ENCODE measurements around the gene SLC66A2.

The SLC66A2 gene

DNA sequence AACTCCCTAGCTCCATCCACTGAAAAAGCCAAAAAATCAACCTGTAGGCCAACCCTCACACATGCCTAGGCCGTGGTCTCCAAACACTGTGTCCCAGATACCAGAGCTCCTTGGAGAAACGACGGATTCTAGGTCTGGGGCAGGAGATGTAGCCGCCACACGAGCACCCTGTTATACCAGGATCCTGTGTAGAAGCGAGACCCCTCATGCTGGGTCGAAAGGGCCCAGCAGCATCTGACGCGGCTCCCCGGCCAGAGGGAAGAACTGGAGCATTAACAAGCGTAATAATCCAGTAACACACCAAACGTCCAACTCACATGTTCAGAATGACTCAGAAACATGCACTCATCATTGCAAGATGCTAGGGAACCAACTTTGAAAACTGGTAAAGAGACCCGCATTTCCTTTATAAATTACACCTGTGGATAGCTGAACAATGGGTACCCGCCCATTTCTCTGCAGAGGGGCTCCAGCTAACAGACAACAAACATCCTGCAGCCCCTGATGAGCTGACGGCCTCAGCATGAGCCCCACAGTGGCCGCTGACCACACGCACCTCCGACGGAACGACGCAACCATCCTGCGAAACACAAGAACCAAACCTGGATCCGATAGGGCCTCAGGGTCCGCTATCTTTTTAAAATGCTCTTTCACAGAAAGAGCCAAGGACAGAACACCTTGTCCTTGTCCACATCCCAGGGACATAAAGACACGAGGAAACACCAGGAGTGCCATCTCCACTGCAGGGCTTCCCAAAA is 14.2 kb downstream of the SLC66A2 start:
- DNase-seq (ENCODE audit: low read depth in 2 of 2), result no peak

DNA sequence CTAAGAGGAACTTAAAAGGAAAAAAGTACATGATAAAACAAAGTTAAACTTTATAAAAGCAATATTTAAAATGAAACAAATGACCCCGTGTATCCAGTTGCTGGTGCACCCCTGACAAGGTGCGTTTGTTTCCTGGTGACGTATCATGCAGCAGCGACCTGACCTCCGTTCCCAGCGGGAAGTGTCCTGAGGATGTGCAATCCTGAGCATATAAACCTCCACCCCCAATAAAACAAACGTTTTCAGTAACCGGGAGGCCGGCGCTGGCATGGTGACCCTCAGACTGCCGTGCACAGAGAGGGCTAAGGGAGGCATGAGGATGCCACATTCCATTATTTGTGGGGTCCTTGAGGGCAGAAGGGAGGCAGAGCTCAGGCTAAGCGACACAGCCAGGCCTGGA is 14.8 kb downstream of the SLC66A2 start:
- DNase-seq (ENCODE audit: low read depth in 2 of 2), result no peak

DNA sequence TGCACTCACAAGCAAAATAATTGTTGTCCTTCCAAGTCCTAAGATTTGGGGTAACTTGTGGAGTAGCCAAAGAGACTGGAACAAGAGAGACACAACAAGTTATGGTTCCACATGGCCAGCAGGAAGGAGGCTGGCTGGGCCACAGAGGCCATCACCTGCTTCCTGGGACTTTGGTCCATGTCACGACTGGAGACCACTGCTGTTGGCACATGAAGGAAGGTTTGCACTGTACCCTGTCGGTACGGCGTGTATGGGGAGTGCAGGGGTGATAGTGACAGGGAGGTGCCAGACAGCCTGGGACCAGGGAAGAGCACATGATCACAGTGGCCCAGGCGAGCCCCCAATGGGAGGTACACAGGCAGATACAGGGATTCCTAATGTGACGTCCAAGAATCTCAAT is 15.5 kb downstream of the SLC66A2 start:
- DNase-seq (ENCODE audit: low read depth in 2 of 2), result no peak

DNA sequence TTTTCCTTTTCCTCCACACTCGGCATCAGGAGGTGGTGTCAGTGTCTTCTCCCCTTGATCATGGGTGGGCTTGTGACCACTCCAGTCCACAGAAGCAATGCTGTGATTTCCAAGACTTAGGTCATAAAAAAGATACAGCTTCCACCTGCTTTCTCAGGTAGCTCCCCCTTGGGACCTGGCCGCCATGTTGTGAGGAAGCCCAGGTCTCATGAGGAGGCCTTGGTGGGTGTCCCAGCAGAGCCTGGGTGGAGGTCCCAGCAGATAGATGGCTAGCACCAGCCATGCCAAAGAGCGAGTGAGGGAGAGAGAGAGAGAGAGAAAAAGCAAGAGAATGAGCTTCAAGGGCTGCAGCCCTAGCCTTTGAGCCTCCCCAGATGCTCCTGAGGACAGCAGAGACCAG is 16.0 kb downstream of the SLC66A2 start:
- DNase-seq (ENCODE audit: low read depth in 2 of 2), result no peak

DNA sequence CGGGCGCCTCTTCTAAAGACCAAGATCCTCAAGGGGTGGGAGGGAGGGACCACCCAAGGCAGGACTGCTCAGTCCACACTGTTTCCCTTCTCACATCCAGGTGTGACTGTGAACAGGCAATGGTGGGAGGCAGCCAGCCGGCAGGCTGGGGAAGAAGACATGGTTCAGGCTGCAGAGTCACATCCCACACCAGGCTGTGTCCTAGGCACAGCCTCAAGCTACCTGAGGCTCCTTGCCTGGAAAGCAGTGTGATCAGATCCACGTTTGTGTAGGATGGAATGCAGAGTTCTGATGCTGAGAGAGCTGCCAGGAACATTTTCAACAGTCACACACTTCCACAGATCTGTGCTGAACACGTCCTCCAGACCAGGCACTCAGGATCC is 16.4 kb downstream of the SLC66A2 start:
- DNase-seq (ENCODE audit: low read depth in 2 of 2), result no peak

DNA sequence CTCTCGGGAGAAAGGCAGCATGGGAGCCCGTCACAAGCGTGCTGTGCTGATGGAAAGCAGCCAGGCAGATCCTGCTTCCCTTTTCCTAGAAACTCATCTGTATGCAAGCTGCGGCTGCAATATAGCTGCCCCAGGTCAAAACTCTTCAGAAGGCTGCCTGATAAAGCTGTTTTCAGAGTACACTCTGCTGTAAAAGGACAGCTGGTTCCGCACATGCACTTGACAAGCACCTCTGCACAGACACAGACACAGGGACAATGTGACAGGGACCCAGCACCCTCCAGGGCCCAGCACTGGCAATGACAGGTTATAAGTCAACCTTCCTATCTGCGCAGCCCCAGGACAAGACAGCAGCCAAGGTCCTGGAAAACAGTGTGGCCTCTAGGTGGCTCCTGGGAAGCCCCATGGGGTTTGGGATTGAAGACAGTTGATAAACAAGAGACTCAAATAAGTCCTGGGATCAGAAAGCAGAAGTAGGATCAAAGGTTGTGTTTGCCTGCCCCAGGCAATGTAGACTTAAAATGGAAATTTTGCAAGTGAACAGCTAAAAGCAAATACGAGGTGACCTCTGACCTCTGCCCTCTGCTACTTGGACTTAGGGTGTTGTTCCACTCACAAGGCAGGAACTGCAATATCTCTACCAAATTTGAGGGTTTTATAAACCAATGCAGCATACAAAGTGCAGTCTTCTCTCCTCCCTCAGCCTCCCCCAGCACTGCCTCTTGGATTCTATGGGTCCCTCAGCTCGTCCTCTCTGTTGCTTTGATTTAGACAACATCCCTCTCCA is 16.9 kb downstream of the SLC66A2 start:
- no peak for DNase-seq (ENCODE audit: low read depth in 2 of 2)

DNA sequence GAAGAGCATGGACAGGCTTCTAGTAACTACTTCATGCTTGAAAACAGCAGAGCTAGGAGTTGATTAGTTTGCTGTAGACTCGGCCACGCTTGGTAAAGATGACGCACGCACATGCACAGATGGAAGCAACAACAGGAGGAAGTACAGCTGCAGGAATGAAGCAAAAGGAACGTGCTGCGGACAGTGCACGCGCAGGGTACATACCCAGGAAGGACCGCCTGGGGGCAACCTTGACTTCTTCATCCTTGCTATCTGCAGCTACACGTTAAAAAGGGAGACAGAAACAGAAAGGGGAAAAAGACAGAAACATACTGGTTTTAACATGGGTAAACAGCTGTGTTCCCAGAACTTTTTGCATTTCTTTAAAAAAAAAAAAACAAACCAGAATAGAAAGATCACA is 17.7 kb downstream of the SLC66A2 start:
- DNase-seq (ENCODE audit: low read depth in 2 of 2), result peak; percentile 43 to 45

DNA sequence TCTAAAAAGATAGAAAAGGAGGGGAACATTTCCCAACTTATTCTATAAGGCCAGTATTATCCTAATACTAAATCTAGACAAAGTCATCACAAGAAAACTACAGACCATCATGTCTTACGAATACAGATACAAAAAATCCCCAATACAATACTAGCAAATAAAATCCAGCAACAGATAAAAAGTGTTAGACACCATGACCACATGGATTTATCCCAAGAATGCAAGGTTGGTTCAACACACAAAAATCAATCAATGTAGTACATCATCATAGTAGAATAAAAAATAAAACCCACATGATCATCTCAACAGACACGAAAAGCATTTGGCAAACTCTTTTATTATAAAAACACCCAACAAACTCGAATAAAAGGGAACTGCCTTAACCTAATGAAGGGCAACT is 18.5 kb downstream of the SLC66A2 start:
- no peak for DNase-seq (ENCODE audit: low read depth in 2 of 2)

DNA sequence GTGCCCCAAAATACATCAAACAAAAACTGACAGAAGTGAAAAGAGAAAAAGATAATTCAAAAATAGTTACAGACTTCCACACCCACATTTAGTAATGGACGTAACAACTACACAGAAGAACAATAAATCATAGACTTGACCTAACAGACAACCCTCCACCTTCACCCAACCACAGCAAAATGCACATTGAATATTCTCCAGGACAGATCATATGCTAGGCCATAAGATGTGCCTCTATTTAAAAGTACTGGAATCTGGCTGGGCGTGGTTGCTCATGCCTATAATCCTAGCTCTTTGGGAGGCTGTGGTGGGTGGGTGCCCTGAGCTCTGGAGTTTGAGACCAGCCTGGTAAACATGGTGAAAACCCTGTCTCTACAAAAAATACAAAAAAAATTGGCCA is 20.0 kb downstream of the SLC66A2 start:
- DNase-seq (ENCODE audit: low read depth in 2 of 2), result no peak

DNA sequence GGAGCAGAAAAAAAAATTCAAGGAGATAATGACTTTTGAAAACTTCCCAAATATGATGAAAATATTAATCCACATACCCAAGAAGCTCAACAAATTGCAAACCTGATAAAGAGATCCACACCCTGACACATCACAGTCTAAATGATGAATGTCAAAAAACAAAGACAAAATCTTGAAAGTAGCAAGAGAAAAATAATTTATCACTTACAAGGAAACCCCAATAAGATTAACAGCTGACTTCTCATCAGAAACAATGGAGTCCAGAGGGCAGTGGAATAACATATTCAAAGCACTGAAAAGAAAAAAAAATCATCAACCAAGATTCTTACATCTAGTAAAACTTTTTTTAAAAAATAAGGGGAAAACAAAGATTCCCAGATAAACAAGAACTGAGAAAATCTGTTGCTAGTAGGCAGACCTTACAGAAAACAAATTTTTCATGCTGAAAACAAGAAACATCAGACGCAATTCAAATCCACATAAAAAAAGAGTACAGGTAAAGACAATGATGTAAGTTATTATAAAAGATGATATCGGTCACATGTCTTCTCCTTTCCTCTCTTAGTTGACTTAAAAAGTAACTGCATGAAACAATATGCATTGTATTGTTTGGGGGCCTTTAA is 21.3 kb downstream of the SLC66A2 start:
- DNase-seq (ENCODE audit: low read depth in 2 of 2), result no peak

DNA sequence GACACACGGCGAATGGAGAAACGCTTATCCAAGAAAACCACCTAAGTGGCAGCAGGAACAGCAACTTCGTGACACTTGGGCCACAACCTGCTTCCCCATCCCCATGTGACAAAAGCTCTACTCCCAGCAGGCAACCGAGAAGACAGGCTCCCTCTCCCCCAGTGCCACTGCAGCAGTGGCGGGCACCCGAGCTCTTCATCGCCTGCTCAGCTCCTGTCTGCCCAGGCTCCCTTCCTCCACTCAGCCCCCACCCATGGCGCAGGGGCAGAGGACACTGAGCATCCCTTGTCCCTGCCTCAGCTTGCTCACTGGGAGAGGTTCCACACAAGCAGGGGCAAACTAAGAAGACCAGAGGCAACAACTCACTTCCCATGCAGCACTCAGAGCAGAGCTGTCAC is 22.9 kb downstream of the SLC66A2 start:
- no peak for DNase-seq (ENCODE audit: low read depth in 2 of 2)

DNA sequence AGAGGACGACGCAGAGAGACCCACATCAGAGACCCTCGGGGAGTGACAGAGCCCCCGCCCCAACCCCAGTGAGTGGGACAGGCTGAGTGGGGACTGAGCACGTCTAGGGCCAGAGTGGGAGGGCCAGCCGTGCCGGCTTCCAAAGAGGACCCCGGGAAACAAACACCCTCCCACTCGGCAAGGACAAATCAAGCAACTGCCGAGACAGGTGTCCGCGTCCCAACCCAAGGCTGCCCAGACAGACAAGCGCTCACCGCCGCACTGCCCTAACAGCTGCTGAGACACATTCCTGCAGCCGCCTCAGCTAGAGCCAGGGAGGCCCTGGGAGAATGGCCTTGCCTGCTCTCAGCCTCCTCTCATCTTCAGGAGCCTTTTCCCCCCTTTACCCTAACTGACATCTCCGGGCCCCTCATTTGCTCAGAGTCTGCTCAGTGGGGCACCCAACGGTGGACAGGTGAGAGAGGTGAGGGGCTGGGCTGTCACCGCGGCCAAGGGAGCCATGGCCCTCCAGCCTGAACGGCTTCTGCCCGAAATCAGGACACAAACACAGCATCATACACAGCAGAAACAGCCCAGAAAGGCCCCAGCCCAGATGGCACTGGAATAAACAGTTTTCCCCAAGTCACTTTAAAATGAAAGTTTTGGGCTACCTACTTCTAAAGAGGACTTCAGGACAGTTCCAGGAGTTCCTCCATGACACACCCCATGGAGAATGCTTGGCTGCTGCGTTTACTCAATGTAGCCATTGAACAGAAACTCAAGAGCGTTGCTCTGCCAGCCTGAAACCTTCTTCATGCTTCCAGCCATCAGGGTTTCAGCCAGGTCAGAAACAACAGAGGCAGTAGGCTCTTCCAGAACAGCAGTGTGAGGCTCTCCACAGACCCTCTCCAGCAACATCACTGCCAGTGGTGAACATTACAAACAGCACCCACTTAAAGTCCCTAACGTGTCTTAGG is 23.6 kb downstream of the SLC66A2 start:
- no peak for DNase-seq (ENCODE audit: low read depth in 2 of 2)

DNA sequence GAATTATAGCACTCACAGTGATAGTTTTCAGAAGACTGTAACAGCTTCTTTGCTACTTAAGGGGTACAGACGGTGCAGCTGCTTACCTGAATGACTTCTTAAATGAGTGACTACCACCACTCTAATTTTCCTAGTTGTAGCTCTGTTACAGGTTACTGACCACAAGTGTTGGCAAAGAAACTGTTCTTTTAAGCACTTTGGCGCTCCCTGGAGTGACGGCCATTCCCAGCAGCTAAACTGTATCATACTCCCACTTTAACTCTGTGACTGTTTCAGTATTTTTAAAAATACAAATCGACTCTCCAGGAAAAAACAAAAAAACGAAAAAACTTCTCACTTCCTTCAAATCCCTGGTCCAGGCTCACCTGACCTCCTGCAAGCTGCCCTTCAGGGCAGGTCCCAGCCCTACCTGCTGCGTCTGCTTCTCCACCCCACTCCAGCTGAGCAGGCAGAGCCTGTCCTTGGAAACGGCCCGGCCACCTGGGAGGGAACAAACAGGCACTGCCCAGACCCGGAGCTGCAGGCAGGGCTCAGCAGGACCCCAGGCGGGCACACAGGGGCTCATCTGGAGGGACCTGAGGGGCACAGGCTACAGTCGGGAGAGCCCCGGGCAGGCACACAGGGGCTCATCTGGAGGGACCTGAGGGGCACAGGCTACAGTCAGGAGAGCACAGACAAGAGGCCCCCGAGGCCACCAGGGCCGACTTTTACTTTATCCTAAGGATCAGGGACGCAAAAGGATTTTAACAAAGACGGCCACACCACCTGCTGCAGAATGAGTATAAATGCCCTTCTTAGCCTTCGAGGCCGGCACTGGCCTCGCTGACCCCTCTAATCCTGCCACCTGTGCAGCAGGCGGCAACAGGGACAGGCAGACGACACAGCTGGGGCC is 24.5 kb downstream of the SLC66A2 start:
- no peak for DNase-seq (ENCODE audit: low read depth in 2 of 2)

DNA sequence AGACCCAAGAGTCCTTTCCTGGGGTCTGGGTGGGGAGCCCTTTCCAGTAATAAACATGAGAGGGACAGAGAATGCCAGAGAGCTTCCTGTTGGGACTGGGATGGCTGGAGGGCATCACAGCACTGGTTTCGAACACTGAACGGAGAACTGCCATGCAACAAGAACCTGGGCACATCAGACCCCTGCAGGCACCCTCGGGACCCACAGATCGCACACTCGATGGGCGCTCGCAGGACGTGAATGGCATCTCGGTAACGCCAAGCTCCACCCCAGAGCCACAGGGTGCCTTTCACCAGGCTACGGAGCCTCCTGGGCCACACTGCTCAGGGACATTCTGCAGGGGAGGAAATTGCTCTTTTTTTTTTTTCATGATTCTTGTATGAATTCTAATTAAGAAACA is 25.1 kb downstream of the SLC66A2 start:
- DNase-seq (ENCODE audit: low read depth in 2 of 2), result no peak

DNA sequence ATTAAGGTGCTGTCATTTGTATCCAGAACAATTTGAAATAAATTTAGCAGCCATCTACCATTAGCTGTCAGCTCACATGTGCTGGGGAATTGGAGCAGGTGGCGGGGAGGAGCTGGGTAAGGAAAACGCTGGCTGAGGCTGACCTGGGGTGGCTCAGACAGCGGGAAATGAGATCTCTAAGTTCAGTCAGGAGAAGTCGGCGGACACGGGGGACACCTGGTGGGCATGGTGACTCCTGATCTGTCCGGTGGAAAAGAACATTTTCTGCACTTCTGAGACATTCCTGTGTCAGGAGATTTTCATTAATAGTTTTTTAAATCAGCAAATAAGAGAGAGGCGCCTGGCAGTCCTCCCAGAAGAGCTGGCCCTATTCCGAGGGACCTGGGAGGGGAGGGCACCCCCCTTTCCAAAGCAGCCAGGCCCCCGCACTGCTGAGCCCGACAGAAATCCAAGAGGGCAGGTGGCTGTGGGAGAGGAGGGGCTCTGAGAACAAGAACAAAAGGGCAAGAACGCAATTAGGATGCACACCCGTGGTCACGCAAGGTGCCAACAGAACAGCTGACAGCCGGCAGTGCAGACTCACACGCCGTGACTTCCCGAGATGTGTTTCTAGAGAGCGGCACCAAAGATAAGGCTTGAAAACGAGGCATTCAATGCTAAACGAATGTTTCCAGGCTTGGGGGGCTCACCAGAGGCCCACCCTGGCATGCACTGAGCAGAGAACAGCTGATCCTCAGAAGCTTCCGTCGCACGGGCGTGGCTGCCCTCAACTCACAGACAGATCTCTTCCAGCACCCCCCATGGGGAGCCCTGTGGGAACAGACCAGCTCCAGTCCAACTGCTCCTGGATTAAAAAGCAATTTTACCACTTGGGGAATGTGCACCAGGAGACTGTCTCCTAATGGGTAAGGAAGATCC is 26.4 kb downstream of the SLC66A2 start:
- DNase-seq (ENCODE audit: low read depth in 2 of 2), result no peak

DNA sequence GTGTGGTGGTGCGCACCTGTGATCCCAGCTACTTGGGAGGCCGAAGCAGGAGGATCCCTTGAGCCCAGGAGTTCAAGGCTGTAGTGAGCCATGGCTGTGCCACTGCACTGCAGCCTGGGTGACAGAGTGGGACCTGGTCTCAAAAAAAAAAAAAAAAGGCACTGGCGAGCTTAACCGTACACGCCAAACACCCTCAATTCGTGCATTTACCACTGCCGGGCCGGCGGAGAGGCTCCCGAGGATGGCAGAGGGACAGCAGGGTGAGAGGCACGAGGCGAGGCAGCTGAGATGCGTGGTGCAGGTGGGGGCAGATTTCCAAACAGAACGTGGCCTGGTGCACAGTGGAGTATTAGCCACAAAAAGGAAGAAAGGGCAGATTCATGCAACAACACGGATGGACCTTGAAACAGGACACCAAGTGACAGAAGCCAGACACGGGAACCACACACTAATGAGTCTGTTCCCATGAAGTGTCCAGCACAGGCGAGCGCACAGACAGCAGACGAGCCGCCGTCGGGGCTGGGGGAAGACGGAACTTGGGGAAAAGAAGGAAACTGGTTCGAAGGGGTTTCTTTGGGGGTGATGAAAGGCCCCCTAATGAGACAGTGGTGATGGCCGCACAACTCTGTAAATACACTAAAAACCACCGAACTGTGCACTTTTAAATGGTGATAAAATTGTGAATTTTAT is 27.4 kb downstream of the SLC66A2 start:
- DNase-seq (ENCODE audit: low read depth in 2 of 2), result no peak

DNA sequence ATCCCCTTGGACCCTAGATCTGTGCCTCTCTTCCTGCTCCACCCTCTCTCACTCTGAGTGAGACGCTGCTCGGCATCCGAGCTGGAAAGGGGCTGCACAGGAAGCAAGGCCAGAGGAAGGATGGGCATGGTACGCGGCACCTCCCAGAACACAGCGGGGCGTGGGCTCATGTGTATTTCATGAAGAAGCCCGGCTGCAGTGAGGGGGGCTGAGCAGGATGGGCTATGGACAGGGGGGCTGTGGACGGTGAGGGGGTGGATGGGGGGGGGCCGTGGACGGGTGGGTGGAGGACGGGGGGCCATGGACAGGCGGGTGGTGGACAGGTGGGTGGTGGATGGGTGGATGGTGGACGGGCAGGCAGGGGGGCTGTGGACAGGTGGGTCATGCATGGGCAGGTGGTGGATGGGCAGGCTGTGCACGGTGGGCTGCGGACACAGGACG is 28.5 kb downstream of the SLC66A2 start:
- no peak for DNase-seq (ENCODE audit: low read depth in 2 of 2)

DNA sequence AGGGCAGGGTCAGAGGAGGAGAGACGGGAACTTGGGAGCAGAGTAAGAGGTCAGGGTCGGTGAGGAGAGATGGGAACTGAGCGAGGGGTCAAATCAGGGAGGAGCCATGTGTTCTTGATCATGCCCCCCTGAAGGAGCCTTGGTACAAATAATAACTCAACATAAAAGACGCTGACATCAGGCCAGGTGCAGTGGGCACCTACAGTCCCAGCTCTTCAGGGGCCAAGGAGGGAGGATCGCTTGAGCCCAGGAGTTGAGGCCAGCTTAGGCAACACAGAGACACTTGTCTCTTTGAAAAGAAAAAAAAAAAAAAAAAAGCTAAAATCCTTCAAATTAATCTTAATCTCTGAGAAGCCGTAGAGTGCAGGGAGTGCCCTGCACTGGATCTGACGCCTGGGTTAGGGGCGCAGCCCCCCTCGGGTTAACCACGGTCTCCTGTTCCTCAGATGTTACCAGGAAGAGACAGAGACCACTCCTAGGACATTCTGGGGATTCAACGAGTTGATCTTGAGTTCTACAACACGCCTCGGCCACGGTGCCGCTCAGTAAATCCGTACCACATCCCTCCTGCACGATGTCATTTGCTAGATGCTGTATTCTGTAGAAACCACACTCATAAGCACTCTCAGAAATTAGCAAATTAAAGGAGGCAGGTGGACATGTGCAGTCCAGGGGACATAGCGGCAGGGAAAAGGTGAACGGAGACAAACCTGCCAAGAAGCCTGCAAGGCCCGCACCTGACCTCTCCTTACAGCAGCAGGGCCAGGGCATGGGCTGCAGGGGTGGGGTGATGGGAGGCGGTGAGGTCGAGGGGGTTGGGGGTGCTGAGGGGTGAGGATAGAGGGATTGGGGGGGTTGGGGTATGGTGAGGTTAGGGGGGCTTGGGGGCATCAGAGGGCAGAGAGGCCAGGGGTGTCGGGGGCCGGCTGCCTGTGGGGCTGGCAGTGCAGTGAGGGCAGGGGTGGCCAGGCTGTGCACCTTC is 29.2 kb downstream of the SLC66A2 start:
- no peak for DNase-seq (ENCODE audit: low read depth in 2 of 2)

All from fibroblast of skin of left biceps (primary cell).